SH-SY5Y (cell line): ENCODE results near the gene BRAT1.
A peak's percentile ranks its signal among the peaks of the same experiment; 100 is the strongest.

Experiments used
- GATA2 ChIP-seq: IDR thresholded peaks from 2 replicates; pipeline ENCODE4 v1.6.1; 2011; ENCODE audit warnings: mild to moderate bottlenecking, low read depth, low read length
- GATA3 ChIP-seq: IDR thresholded peaks from 2 replicates; pipeline ENCODE4 v1.6.1; 2011; ENCODE audit warnings: low read depth, mild to moderate bottlenecking, low read length, moderate library complexity

- TF ChIP-seq GATA2, result 0 out of 2 replicates have a peak, but pooled peaks have one; percentile 21
- TF ChIP-seq GATA3, result no peak
These were observed 33.3 kb downstream of the BRAT1 start for GRCh38 chr7:2521952-2522591.
